GM18499 (cell line): ENCODE results near the gene PNMA1.

Experiments used
- ATAC-seq: cut with Tn5 transposase; IDR thresholded peaks from one replicate; pipeline ENCODE4 v1.9.1; 2021; ENCODE audit warnings: moderate number of reproducible peaks; ENCODE audit not compliant: insufficient read depth, unreplicated experiment

PNMA1 gene

DNA sequence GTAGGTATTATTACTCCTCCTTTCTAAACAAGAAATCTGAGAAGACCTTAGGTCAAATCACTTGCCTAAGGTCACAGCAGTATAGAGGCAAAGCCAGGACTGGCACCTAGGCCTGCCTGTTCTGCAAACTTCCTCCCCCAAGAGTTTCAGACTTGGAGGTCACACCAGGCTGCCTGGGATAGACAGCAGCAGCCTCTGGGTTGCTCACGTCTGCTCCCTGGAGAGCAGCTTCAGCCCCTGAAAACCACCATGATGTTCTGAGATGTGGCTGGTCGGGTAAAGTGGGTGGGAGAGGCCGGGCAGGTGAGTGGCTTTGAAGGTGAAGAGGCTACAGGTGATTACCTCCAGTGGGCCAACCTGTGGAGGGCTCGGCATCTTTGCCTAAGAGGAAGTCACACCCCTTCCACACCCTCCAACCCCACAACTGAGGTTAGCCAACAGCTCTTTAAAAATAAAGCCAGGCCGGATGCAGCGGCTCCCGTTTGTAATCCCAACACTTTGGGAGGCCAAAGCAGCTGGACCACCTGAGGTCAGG is 37.0 kb upstream of the PNMA1 start:
- no peak for ATAC-seq

DNA sequence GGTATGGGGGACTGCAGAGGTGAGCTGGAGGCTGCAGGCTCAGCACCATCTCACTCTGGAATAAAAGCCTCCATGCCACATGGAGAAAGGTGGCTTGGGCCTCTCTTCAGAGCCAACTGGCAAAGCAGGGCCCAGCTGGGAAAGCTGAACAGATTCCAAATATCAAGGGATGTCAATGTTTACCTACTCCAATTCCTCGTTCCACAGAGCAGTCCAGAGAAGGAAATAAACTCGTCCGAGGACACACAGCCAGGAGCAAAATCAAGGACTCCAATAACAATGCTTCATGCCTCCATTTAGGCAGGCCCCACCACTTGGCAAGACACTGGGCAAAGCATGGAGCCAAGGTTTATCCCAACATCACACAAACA is 36.3 kb upstream of the PNMA1 start:
- ATAC-seq = no peak

DNA sequence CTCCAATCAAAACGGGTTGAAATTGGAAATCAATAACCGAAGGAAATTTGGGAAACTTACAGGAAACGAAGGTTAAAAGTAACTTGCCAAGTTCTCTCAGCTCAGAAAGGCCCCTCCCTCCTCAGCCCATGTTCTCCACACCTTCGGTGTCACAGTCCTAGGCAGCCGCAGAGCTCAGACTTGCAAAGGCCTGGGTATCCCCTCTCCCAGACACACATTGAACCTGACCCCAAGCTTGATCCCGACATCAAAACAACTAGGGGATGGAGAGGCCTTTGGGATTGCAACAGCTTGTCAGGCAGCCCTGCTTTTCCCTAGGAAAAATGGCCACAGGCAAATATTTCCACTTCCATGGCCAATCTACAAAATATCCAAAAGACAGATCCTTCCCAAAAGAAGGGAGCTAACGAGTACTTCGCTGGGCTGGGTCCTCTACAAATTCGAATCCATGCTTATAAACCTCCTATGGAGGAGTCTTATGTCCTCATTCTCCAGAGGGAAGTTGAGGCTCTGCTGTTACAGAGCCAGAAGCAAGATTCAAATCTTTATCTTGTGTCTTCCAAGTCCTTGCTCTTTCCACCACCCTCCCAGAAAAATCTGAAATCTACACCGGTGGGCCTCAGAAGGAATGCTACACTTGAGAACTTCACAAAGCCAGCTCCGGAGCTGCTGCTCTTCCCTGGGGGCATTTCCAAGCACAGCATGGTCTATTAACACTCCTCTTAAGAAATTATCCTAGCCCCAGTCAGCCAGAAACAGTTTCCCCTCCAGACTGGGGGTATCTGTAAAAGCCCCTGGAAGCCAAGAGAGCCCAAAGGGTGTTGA is 35.7 kb upstream of the PNMA1 start:
- ATAC-seq = no peak

DNA sequence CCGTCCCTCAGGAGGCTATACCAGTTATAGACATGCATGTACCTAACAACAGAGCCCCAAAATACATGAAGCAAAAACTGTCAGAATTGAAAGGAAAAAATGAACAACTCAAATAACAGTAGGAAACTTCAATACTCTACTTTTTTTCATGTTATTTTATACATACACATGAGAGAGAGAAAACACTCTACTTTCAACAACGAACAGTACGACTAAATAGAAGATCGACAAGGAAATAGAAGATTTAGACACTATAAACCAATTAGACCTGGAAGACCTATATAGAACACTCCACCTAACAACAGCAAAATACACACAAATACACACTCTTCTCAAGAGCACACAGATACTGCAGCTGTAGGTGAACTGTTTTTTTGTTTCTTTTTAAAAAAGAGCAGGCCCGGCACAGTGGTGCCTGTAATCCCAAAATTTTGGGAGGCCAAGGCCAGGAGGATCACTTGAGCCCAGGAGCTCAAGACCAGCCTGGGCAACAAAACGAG is 34.7 kb upstream of the PNMA1 start:
- no peak for ATAC-seq

DNA sequence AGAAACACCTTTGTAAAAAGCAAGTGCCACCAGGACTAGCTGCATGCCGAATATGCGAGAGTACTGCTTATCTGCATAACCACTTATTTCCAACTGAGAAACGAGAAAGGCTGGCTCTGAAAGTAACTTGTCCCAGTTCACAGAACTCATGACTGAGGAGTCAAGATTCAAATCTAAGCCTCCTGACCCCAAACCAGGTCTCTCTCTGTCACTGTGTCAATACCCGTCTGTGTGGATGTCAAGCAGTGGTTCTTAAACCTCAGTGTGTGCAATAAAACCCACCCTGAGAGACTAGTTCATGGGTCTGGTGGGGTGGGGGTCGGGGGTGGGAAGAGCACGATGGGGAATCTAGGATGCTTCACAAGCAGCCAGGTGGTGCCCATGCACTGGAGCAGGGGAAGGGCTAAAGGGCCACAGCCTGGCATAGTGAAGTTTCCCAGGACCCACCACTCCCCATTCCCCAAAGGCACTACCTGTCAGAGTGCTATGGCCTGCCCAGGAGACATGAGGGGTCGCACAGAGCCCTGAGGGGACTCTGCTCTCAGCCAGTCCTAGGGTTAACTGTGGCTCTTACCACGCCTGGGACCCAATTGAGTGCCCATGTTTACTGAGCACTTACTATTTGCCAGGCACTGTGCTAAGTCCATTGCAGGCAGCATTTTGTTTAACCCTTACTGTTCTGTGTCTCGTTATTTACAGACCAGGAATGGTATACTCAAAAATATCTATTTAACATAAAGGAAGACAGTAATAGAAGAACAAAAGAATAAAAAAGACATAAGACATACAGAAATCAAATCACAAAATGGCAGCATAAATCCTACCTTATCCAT is 33.4 kb upstream of the PNMA1 start:
- no peak for ATAC-seq

DNA sequence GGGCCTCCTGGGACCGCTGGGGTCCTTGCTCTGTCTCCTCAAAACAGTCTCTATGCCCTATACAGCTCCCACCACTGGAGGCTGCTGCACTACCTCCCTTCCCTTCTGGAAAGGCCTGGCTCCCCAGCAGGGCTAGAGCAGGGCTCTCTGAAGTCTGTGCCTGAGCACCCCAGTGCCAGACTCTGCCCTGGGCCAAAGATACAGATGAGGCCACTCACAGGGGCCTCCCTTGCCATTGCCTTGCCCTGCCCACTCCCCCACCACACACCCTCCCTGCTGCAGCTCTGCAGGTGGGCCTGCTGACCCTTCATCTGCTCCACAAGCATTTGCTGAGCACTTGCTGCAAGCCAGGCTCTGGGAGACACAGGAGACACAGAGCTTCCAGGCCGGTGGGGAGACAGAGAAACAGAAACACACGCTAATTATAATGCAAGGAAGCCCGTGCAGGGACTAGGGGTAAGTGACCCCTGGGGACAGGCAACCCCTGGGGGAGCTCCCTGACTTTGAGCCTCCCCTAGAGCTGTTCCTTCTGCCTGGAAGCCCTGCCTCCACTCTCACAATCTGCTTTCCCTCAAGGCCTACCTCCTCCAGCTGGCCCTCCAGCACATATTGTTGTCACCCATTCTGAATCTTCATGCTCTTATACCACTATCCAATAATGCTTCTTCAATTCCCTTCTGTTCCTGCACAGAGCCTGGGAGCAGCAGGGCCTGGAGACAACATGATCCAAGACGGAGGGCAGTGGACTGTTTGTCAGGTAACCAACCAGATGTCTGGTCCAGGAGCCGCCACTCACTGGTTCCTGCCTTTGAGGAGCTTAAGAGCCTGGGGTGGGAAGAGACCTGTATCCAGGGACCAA is 32.6 kb upstream of the PNMA1 start:
- no peak for ATAC-seq

DNA sequence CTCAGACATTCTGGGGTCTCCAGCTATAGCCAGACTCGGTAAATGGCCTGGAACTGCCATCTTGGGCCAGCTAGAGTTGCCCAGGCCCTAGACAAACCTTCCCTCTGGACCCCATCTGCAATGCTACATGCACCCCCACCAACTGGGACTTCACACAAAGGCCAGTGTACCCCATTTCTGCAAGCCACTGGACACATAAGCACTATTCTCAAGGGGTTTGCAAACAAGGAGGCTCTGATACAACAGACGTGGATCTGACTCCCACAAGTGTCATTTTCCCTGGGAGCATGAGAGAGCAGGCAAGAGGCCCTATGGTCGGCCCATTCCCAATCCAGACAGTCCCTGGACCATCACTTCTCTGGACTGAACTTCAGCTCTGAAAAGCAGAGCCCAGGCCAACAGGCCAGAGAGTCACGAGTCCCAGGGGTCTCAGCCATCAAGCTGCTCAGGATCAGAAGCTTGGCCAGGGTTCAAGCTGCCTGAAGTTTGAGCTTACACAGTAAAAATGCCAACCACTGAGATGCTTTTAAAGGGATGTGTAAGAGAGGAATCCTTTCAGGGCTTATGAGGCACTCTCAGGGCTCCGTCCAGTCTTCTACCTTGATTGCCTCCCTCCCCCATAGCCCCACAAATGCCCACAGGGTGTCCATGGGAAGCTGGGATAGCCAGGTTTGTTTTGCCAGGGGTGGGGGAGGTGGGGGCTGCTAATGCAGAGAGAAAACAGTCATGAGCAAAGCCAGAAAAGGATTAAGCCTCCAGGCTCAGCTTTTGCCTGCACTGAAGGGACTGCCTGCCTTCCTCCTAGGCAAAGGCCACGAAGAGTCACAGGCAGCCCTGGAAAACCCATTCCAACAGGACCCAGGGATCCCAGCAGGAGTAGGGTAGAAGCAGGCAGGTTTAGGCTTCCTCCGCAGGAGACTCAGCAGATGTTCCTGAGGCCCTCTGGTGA is 31.7 kb upstream of the PNMA1 start:
- ATAC-seq = no peak

DNA sequence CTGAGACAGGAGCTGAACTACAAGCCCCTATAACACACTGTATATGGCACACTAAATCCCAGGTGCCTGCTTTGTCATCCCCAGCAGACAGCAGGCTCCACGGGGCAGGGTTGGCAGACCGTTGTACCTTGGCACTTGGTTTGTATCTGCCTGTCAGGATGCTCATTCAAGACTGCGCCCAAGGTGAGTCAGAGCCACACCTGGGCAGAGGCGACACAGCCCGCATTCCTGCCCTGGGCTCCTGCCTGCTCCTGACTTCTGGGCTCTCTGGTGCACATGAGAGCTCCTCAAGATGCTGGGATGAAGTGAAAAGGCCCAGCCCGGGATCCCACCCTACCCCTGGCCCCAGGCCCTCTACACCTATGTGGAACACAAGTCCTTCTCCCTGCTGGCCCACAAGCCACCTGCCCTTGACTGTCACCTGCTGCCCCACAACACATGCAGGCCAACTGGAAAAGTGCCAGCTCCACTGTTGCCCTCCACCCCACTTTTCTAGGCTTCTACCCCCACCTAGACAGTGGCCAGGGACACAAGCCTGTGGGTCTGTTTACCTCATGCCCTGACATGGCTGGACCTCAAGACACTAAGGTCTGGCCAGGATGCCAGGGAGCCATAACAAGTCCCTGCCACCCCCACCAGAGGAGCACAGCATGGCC is 30.8 kb upstream of the PNMA1 start:
- no peak for ATAC-seq

DNA sequence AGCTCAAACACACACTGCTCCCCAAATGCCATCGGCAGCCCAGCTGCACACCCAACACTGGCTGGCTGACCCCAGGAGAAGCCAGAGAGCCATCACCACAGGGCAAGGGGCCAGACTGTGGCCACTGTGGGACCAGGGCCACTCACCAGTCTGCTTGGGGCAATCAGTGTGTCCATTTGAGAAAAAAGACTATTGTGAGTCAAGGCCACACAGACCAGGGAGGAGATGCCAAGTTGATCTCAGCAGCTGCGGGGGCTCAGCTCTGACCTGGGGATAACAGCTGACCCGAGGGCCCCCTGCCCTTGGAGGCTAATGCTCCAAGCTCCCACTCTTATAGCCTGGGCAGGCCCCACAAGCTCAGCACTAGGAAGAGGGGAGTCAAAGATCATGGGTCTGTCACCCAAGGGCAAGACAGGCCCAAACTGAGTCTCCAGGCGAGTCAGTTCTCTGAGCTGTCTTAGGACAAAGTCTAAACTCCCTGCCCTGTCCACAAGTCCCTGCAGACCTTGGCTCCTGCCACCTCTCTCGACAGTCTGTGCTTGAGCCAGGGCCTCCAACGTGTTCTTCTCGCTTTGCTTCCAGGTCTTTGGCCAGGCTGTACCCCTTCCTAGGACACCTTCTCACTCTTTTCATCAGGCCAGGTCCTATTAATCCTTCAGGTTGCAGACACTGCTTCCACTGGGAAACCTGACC is 30.1 kb upstream of the PNMA1 start:
- ATAC-seq = no peak

DNA sequence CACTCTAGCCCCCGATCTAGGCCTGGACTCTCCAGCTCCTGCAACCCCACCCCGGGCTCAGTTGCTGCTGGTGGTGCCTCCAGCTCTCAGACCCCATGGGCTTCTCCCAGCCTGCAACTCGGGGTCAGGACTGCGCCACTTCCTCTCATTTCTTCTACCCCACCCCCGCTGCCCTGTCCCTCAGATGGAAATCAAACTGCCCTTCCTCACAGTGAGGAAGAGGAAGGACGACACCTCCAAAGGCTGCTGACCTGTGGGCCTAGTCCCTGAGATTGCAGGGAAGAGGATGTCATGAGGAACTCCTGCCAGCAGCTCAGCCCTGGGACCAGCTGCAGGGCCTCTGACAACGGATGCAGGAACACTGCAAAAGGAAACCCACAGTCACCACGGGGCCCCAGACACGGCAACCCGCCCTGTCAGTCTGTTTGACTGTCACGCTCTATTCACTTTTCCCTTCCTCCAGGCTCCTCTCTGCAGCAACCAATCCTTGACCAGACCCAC is 29.3 kb upstream of the PNMA1 start:
- ATAC-seq = no peak

DNA sequence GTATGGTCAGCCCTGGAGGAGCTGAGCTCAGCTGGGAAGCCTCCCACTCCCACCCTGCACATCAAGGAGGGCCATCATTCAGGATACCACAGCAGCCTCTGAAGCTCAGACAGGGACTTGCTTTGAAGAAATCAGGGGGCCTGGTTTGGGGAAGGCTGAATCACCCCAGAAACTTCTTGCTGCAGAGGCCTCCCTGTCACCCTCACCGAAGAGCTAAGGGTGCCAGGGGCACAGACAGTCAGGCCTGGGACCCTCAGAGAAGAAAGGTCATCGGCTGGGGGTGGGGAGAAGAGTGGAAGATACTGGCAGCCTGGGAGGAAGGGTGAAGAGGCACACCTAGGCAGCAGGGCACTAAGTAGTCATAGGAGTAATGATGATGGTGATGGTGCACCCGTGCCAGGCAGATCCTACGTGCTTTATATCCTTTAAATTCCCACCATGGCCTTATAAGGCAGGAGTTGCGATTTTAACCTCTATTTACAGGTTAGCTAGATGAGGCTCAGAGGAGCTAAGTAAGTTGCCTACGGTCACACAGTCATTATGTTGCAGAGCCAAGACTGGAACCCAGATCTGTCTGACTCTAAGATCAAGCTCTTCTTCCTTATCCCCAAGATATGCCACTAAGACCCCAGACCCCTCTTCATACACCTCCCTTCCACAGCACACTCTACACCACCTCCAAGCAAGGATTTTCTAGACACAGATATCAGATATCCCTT is 28.5 kb upstream of the PNMA1 start:
- no peak for ATAC-seq

DNA sequence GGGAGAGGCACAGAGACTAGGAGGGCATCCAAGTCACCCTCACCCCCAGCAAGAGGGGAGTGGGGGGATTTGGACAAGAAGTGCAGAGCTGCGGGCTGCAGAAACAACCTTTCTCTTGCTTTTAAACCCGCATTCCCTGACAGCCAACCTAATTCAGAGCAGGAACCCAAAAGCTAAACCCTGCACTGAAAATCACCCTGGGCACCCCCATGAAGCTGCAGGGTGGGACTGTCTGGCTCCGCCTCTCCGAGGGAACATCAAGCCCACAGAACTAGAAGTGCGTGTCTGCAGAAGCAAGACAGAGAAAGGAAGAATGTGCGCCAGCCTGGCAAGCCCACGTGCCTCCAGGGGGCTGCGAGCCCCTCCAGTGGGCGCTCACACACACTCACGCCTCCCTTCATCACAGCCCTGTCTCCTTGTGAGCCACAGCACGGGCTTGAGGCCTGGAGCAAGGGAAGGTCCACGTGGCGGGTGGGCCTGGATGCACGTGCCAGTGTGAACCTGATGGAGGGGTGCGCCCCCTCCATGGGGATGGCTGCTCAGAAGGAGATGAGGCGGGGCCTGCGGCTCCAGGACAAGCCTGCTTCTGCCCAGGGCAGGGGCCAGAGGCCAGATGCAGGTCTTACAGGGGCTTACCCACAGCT is 27.8 kb upstream of the PNMA1 start:
- no peak for ATAC-seq

DNA sequence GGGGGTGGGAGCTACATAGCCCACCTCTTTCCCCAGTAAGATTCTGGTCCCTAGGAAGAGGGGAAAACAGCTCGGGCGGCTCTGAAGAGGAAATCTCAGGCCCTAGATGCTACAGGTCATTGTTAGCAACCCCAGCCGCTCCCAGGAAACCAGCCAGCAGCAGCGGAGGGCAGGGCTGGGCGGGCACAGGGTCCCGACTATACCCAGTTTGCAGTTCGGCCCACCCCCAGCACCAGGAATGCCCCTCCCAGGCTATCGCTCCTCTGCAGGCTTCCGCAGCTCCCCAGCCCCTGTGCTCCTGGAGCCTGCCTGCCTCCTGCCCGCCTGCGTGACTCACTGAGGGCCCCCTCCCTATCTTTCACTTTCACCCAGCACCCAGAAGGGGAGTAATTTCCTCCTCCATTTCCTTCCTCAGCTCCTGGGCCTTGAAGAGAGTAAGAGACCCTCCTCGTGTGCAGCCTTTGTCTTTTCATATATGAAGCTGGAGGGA is 27.2 kb upstream of the PNMA1 start:
- no peak for ATAC-seq

DNA sequence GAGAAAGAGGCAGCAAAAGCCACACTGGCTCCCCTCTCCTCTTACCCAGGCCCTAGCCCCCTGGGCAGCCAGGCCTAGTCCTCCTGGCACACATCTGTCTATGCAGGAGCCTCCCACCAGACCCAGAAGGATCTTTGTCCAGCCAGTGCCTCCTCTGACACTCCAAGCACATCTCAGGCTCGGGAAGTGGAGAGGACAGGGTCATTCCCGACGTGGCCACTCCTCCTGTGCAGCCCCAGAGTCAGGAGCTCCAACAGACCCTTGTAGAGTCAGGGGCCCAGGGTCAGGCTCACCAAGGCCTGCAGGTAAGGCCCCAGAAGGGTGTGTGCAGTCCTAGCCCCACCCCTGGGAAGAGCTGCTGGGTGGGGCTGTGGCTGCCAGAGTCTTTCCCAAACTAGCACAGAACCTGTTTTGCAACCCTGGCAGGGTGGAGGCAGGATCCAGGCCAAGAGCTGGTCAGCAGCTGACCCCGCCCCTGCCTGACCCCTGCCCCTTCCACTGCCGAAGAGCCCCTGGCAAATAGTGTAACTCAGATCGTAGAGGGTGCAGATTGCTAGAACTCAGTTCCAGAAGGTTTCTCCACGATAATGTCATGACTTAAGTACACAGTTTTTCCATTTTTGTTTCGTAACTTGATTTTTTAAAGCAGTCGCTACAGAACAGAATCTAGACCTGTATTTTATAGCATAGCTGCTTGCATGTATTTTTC is 26.6 kb upstream of the PNMA1 start:
- ATAC-seq = no peak

DNA sequence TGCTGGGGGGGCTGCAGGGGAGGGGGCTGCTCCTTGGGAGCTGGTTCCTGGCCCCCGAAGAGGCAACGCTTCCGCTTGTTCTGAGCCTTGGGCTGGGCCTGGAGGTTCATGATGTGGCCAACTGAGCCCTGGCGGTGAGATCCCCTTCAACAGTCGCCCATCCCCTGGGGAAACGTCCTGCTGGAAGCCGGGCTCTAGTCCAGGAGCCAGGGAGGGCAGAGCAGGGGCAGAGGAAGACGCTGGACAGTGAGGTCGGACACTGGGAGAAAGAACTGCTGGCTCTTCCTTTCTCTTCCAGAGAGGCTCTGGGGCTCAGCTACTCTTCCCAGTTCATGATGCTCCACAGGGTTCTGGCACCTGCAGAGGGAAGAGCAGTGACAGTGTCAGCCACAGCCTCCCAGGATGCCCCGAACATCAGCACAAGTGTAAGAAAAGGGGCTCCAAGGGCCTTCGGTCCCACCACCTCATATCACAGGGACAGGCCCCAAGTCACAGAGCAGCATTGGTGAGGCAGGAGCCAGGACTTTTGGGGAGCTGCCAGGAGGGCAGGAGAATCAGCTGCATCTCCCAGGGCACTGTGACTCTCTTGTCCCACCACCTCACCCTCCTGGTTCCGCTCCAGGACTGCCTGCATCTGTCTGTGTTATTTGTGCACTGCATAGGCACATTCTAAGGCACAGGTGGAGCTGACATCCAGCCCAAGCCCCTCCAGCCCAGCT is 25.9 kb upstream of the PNMA1 start:
- ATAC-seq = no peak
